ENCODE data around the gene PGLYRP2.
"Not testable (repeated sequence)": the region's sequence is repeated elsewhere in the genome, so short reads cannot be mapped to it uniquely, and the experiment has no call there.

The PGLYRP2 gene

GRCh38 chr19:15479391-15480345 is at the start of gene PGLYRP2:
Gene PGLYRP2, minus strand, starts transcription at chr19:15479501. Its CDS starts 130 bp downstream, at chr19:15479371.
- DNase-seq, result no peak

GRCh38 chr19:15527705-15528104 is 48.4 kb upstream of the PGLYRP2 start:
- no peak for DNase-seq

GRCh38 chr19:15526408-15526807 is 47.1 kb upstream of the PGLYRP2 start:
- DNase-seq, result no peak

- no peak for DNase-seq
These were observed 46.0 kb upstream of the PGLYRP2 start for GRCh38 chr19:15525291-15525690.

- DNase-seq, result no peak
These were observed 45.5 kb upstream of the PGLYRP2 start for GRCh38 chr19:15524781-15525180.

- no peak for DNase-seq
These were observed 40.2 kb upstream of the PGLYRP2 start for GRCh38 chr19:15519433-15519976.

GRCh38 chr19:15517778-15518177 is 38.5 kb upstream of the PGLYRP2 start:
- DNase-seq, result no peak

GRCh38 chr19:15516363-15516762 is 37.1 kb upstream of the PGLYRP2 start:
- DNase-seq, result no peak

- not testable (repeated sequence) for DNase-seq
These were observed 35.9 kb upstream of the PGLYRP2 start for GRCh38 chr19:15515227-15515625.

GRCh38 chr19:15511671-15512424 is 32.5 kb upstream of the PGLYRP2 start:
- no peak for DNase-seq

- DNase-seq, result peak; percentile 41 to 43
These were observed 28.9 kb upstream of the PGLYRP2 start, which contains the start of gene CYP4F22 for GRCh38 chr19:15508035-15508710. Gene CYP4F22, plus strand, starts transcription at chr19:15508525. Its CDS starts 16,812 bp downstream, at chr19:15525337.

GRCh38 chr19:15507068-15508034 is 28.1 kb upstream of the PGLYRP2 start:
- DNase-seq, result no peak

GRCh38 chr19:15506074-15506571 is 26.8 kb upstream of the PGLYRP2 start:
- no peak for DNase-seq

GRCh38 chr19:15502264-15502663 is 23.0 kb upstream of the PGLYRP2 start:
- no peak for DNase-seq

- no peak for DNase-seq
These were observed 22.3 kb upstream of the PGLYRP2 start for GRCh38 chr19:15501596-15501995.

- DNase-seq, result no peak
These were observed 19.6 kb upstream of the PGLYRP2 start for GRCh38 chr19:15498910-15499309.

GRCh38 chr19:15498156-15498858 is 19.0 kb upstream of the PGLYRP2 start:
- no peak for DNase-seq

- DNase-seq, result no peak
These were observed 15.8 kb upstream of the PGLYRP2 start for GRCh38 chr19:15495151-15495550.

- DNase-seq, result no peak
These were observed 9.4 kb upstream of the PGLYRP2 start for GRCh38 chr19:15488489-15489226.

GRCh38 chr19:15487038-15487437 is 7.7 kb upstream of the PGLYRP2 start:
- DNase-seq, result no peak
